ENCODE results near the gene HOXA9.

Gene HOXA9

DNA sequence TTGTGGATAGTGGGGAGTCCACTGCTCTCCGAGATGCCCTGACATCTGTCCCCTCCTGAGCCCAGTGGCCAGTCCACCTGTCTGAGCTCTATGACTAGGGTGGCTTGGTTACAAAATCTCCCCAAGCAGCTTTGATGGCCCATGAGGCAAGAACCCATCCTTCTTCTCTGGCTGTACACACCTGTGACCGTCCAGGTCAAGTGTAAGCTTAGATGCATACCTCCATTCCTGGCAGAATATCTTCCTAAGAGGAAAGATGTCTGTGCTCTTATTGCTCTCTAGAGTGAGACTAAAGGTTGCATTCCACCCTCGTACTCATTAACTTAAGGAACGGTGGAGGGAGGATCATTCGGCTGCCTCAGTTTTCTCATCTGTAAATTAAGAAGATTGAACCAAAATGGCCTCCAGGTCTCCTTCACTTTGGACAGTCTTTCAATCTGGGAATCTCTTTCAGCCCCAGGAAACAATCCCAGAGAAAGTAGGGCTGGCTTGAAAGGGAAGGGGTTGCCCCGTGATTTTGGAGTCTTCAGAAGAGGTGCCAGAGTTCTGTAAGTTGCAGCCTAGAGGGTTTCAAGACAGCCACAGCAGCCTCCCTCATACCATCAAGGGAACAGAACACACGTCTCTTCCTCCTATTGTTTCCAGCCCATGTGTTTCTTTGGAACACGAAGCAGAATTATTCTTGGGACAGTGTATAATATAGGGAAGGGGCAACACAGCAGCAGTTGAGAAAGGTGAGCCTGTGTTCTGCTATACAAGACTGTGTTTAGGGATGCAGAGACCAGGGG lies 40.2 kb downstream of the HOXA9 start:
- H3K36me3 ChIP-seq (ENCODE audit: control insufficient read depth, low read depth, low read length), result no peaks in the 10 kb centered on the region
- H3K9ac ChIP-seq (ENCODE audit: low read length), result no peak overlapping the region
- peaks cover 100% of the 10 kb centered on the region for H3K27me3 ChIP-seq (ENCODE audit: control insufficient read depth, insufficient read depth, low read length)
- no peak overlapping the region for H3K27ac ChIP-seq (ENCODE audit: low read length)
- no peaks in the 10 kb centered on the region for H3K4me1 ChIP-seq (ENCODE audit: control insufficient read depth, low read depth, low read length)
- no peak overlapping the region for H3K4me3 ChIP-seq (ENCODE audit: low read length)
- no peaks in the 10 kb centered on the region for H3K9me3 ChIP-seq (ENCODE audit: control insufficient read depth, low read depth, low read length)

- Histone ChIP-seq H3K27me3 (ENCODE audit: control insufficient read depth, insufficient read depth, low read length) (peaks cover 100% of the 10 kb centered on the region), H3K27ac (ENCODE audit: low read length) (no peak overlapping the region), H3K4me1 (ENCODE audit: control insufficient read depth, low read depth, low read length) (no peaks in the 10 kb centered on the region), H3K36me3 (ENCODE audit: control insufficient read depth, low read depth, low read length) (no peaks in the 10 kb centered on the region), H3K9me3 (ENCODE audit: control insufficient read depth, low read depth, low read length) (peaks cover 4% of the 10 kb centered on the region), H3K4me3 (ENCODE audit: low read length) (no peak overlapping the region), H3K9ac (ENCODE audit: low read length) (no peak overlapping the region)
Measured at GRCh38 chr7:27124096-27124901, 41.0 kb downstream of the HOXA9 start.

DNA sequence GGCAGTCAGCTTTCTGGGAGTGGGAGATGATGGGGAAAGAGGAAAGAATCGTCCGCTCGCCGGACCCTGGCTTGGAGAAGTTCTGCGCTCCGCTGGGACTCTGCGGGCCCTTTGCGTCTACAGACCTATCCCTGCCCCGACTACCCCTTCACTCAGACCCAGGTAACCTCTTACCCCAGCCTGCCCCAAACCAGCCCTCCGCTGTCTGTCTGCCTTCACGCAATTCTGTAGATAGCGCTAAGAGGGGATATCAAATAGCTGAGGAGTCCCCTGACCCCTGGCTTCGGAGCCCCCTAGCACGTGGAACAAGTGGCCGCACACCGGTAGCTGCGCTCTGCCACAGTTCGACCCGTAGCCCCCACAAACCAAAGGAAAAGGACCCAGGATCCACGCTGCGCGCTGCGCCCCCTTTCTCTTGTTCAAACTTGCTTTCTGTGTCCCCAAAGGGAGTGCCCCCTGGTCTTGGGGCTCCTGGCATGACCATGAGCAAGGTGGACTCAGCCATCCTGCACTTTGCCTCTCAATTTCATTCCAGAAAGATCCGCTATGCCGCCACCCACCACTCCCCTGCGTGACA lies 41.8 kb downstream of the HOXA9 start:
- H3K9me3 ChIP-seq (ENCODE audit: control insufficient read depth, low read depth, low read length), result peaks cover 4% of the 10 kb centered on the region
- H3K36me3 ChIP-seq (ENCODE audit: control insufficient read depth, low read depth, low read length), result no peaks in the 10 kb centered on the region
- peaks cover 100% of the 10 kb centered on the region for H3K27me3 ChIP-seq (ENCODE audit: control insufficient read depth, insufficient read depth, low read length)
- no peak overlapping the region for H3K4me3 ChIP-seq (ENCODE audit: low read length)
- H3K9ac ChIP-seq (ENCODE audit: low read length), result no peak overlapping the region
- H3K27ac ChIP-seq (ENCODE audit: low read length), result no peak overlapping the region
- H3K4me1 ChIP-seq (ENCODE audit: control insufficient read depth, low read depth, low read length), result no peaks in the 10 kb centered on the region

- H3K27me3 ChIP-seq (ENCODE audit: control insufficient read depth, insufficient read depth, low read length), result peaks cover 100% of the 10 kb centered on the region
- no peak overlapping the region for H3K27ac ChIP-seq (ENCODE audit: low read length)
- H3K4me3 ChIP-seq (ENCODE audit: low read length), result no peak overlapping the region
- no peaks in the 10 kb centered on the region for H3K36me3 ChIP-seq (ENCODE audit: control insufficient read depth, low read depth, low read length)
- no peak overlapping the region for H3K9ac ChIP-seq (ENCODE audit: low read length)
- no peaks in the 10 kb centered on the region for H3K4me1 ChIP-seq (ENCODE audit: control insufficient read depth, low read depth, low read length)
- H3K9me3 ChIP-seq (ENCODE audit: control insufficient read depth, low read depth, low read length), result peaks cover 4% of the 10 kb centered on the region
Measured at GRCh38 chr7:27123007-27123476, 42.3 kb downstream of the HOXA9 start.

DNA sequence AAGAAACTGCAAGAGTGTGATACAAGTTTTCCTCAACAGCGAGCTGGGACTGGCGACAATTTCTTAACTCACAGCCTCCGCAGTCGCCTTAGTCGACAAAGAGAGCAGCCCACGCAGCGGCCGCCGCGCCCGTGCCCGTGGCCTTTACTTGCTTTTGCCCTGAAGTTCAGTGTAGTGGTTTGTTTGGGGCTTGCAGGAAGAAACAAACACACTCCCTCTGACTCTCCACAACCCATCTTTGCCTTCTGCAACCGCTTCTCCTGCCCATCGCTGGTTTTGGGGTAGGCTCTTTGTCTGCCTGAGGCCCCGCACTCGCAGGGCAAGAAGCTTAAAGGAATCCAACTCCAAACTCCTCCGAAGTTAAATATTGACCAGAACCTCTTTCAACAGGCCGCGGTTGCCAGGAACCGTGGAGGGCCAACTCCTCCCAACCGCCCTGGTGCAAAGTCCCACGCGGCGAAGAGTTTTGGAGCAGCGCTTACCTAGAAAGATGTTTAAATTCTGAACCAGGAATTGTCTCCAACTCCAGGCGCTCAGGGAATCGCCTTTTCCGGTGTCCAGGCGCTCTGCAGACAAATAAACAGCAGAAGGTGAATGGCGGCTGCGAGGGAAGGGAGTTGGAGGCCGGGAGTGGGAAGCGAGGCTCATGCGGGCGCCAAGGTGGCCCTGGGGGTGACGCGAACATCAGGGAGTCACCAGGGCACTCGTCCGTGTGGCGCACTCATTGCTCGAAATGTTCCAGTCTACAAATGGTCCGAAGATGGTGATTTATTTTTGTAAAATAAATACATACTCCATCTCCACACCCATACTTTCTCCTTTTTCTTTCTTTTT lies 43.0 kb downstream of the HOXA9 start:
- peaks cover 100% of the 10 kb centered on the region for H3K27me3 ChIP-seq (ENCODE audit: control insufficient read depth, insufficient read depth, low read length)
- H3K36me3 ChIP-seq (ENCODE audit: control insufficient read depth, low read depth, low read length), result no peaks in the 10 kb centered on the region
- no peak overlapping the region for H3K9ac ChIP-seq (ENCODE audit: low read length)
- H3K9me3 ChIP-seq (ENCODE audit: control insufficient read depth, low read depth, low read length), result peaks cover 4% of the 10 kb centered on the region
- H3K27ac ChIP-seq (ENCODE audit: low read length), result no peak overlapping the region
- H3K4me3 ChIP-seq (ENCODE audit: low read length), result no peak overlapping the region
- no peaks in the 10 kb centered on the region for H3K4me1 ChIP-seq (ENCODE audit: control insufficient read depth, low read depth, low read length)

DNA sequence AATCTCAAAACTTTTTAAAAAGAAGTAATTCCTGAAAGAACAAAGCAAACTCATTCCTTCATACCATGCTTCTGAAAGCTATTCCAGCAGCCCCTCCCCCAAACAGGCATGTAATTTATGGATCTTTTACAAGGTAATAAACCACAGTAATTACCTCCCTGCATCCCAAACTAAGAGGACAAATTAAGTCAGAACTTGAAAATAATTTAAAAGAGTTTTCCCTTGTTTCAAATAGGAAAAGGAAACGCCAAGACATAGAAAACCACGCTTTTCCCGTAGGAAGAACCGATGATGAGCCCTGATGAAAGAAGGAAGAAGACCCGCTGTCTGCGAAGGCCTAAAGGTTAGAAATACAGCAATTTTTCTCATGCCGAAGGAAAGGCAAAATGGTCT lies 43.7 kb downstream of the HOXA9 start:
- no peaks in the 10 kb centered on the region for H3K36me3 ChIP-seq (ENCODE audit: control insufficient read depth, low read depth, low read length)
- H3K27me3 ChIP-seq (ENCODE audit: control insufficient read depth, insufficient read depth, low read length), result peaks cover 100% of the 10 kb centered on the region
- no peak overlapping the region for H3K27ac ChIP-seq (ENCODE audit: low read length)
- no peaks in the 10 kb centered on the region for H3K4me1 ChIP-seq (ENCODE audit: control insufficient read depth, low read depth, low read length)
- peaks cover 4% of the 10 kb centered on the region for H3K9me3 ChIP-seq (ENCODE audit: control insufficient read depth, low read depth, low read length)
- no peak overlapping the region for H3K4me3 ChIP-seq (ENCODE audit: low read length)
- H3K9ac ChIP-seq (ENCODE audit: low read length), result no peak overlapping the region

GRCh38 chr7:27119412-27119911 lies 45.9 kb downstream of the HOXA9 start:
- no peak overlapping the region for H3K4me3 ChIP-seq (ENCODE audit: low read length)
- H3K27me3 ChIP-seq (ENCODE audit: control insufficient read depth, insufficient read depth, low read length), result peaks cover 100% of the 10 kb centered on the region
- no peaks in the 10 kb centered on the region for H3K4me1 ChIP-seq (ENCODE audit: control insufficient read depth, low read depth, low read length)
- no peak overlapping the region for H3K9ac ChIP-seq (ENCODE audit: low read length)
- H3K27ac ChIP-seq (ENCODE audit: low read length), result no peak overlapping the region
- H3K9me3 ChIP-seq (ENCODE audit: control insufficient read depth, low read depth, low read length), result peaks cover 4% of the 10 kb centered on the region
- H3K36me3 ChIP-seq (ENCODE audit: control insufficient read depth, low read depth, low read length), result no peaks in the 10 kb centered on the region

DNA sequence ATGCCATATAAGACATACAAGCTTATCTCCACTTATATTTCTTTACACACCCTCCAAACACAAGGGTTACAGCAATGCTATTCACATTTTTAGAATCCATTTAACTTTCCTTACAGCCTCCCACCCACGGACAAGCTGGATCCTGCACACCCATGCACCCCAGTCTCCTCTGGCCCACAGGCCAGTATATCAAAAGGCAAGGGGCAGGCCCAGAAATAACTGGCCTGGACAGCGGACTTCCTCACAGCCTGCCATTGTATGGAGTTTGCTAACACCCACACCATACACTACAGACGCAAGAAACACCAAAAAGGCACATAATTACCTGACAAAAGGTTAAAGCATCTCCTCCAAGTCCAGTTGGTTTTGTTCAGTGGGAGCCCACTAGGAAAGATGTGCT lies 46.8 kb downstream of the HOXA9 start:
- Histone ChIP-seq H3K9ac (ENCODE audit: low read length) (no peak overlapping the region), H3K27me3 (ENCODE audit: control insufficient read depth, insufficient read depth, low read length) (peaks cover 97% of the 10 kb centered on the region), H3K36me3 (ENCODE audit: control insufficient read depth, low read depth, low read length) (no peaks in the 10 kb centered on the region), H3K4me1 (ENCODE audit: control insufficient read depth, low read depth, low read length) (no peaks in the 10 kb centered on the region), H3K9me3 (ENCODE audit: control insufficient read depth, low read depth, low read length) (peaks cover 4% of the 10 kb centered on the region), H3K27ac (ENCODE audit: low read length) (no peak overlapping the region), H3K4me3 (ENCODE audit: low read length) (no peak overlapping the region)

DNA sequence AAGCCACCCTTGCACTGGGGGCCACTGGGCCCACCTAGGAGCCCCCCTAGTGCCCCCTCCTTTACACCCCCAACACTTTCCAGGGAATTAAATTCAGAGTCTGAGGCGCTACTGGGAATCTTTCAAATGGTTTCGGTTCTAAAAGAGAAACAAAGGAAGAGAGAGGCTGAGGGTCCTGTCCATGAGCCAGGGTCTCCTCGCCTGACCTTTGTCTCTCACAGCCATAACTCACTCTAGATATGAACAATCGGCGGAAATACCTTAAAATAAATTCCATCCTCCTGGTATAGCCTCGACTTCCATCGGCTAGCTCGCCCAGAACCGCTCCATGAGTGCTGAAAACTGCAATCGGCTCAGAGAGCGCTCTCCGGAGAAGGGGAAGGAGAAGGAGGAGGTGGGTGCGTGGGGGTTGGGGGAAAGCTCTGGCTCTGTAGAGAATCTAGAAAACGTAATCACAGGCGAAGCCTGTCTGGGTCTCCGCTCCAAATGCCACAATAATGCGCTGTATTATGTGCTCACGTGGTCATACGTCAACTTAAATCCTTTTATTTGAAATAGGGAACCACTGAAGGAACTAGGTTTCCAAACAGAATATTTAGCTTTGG lies 47.3 kb downstream of the HOXA9 start:
- Histone ChIP-seq H3K4me3 (ENCODE audit: low read length) (no peak overlapping the region), H3K27me3 (ENCODE audit: control insufficient read depth, insufficient read depth, low read length) (peaks cover 97% of the 10 kb centered on the region), H3K9ac (ENCODE audit: low read length) (no peak overlapping the region), H3K27ac (ENCODE audit: low read length) (no peak overlapping the region), H3K9me3 (ENCODE audit: control insufficient read depth, low read depth, low read length) (peaks cover 4% of the 10 kb centered on the region), H3K4me1 (ENCODE audit: control insufficient read depth, low read depth, low read length) (no peaks in the 10 kb centered on the region), H3K36me3 (ENCODE audit: control insufficient read depth, low read depth, low read length) (no peaks in the 10 kb centered on the region)

GRCh38 chr7:27116962-27117886 lies 48.1 kb downstream of the HOXA9 start:
- Histone ChIP-seq H3K9ac (ENCODE audit: low read length) (no peak overlapping the region), H3K36me3 (ENCODE audit: control insufficient read depth, low read depth, low read length) (no peaks in the 10 kb centered on the region), H3K27me3 (ENCODE audit: control insufficient read depth, insufficient read depth, low read length) (peaks cover 97% of the 10 kb centered on the region), H3K9me3 (ENCODE audit: control insufficient read depth, low read depth, low read length) (peaks cover 4% of the 10 kb centered on the region), H3K27ac (ENCODE audit: low read length) (no peak overlapping the region), H3K4me1 (ENCODE audit: control insufficient read depth, low read depth, low read length) (no peaks in the 10 kb centered on the region), H3K4me3 (ENCODE audit: low read length) (no peak overlapping the region)

Data from iPS-18a (cell line).